ENCODE data around the gene EPS15.

GRCh38 chr1:51463561-51463960, 55.5 kb downstream of the EPS15 start:
- TF ChIP-seq EZH2 (optimal IDR thresholded peaks at IDR 0.05; ENCODE audit: low read depth, low read length) (no peak), CTCF (IDR thresholded peaks at IDR 0.05; ENCODE audit: low read length) (no peak), EZH2phosphoT487 (IDR thresholded peaks at IDR 0.05; ENCODE audit: low read length) (no peak)

All from MM.1S (cell line).